Measurements from ENCODE around the gene LUC7L3.
"Not testable (repeated sequence)": the region's sequence is repeated elsewhere in the genome, so short reads cannot be mapped to it uniquely, and the experiment has no call there.

The LUC7L3 gene, protein sequence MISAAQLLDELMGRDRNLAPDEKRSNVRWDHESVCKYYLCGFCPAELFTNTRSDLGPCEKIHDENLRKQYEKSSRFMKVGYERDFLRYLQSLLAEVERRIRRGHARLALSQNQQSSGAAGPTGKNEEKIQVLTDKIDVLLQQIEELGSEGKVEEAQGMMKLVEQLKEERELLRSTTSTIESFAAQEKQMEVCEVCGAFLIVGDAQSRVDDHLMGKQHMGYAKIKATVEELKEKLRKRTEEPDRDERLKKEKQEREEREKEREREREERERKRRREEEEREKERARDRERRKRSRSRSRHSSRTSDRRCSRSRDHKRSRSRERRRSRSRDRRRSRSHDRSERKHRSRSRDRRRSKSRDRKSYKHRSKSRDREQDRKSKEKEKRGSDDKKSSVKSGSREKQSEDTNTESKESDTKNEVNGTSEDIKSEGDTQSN

GRCh38 chr17:50719144-50719923, at the start of gene LUC7L3:
TSS of gene LUC7L3 (plus strand) at chr17:50719603. CDS start at chr17:50719733, 130 bp downstream.
- peak; percentile 95 for DNase-seq

DNA sequence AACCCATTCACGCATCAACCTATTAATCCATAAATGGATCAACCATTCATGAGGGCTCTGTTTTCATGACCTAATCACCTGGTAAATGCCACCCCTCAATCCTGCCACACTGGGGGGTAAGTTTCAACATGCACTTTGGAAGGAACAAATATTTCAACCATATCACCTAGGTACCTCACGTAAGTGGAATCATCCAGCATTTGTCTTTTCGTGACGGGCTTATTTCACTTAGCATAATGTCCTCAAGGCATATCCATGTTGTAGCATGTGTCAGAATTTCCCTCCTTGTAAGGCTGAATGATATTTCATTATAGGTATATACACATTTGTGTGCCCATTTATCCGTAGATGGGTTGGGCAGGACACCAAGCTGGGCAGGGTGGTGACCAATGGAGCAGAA, 47.3 kb upstream of the LUC7L3 start:
- no peak for DNase-seq

- no peak for DNase-seq
Observed at GRCh38 chr17:50672831-50673551, 46.4 kb upstream of the LUC7L3 start.

GRCh38 chr17:50675190-50675589, 44.2 kb upstream of the LUC7L3 start:
- DNase-seq, result no peak

GRCh38 chr17:50675627-50676026, 43.8 kb upstream of the LUC7L3 start:
- DNase-seq, result no peak

DNA sequence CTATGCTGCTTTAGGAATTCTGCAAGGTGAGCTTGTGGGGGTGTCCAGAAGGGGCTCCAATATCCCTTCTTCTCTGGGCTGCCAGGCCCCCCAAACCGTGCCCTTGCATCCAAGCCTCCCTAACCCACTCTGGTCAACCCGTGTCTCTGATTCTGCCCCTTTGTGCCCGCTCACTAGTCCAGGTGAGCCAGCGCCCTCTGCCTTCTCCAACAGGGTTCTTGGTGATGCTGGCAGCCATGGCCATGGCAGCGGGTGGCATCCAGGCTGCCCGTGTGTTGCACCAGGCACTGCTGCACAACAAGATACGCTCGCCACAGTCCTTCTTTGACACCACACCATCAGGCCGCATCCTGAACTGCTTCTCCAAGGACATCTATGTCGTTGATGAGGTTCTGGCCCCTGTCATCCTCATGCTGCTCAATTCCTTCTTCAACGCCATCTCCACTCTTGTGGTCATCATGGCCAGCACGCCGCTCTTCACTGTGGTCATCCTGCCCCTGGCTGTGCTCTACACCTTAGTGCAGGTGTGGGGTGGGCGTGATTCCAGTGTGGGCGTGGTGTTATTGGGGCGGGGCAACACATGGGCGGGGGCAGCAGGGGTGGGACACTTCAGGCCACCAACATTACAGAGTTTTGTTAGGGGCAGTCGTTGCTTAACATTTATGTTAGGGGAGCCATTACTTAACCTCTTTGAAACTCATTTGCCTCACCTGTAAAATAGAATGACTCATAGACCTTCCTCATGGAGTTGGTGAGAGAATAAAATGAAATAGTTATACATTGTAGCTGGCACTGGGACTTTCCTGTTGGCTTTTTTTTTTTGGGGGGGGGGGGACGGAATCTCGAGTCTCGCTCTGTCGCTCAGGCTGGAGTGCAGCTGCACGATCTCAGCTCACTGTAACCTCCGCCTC, 43.1 kb upstream of the LUC7L3 start:
- no peak for DNase-seq

- DNase-seq, result no peak
Observed at GRCh38 chr17:50677851-50678375, 41.5 kb upstream of the LUC7L3 start.

DNA sequence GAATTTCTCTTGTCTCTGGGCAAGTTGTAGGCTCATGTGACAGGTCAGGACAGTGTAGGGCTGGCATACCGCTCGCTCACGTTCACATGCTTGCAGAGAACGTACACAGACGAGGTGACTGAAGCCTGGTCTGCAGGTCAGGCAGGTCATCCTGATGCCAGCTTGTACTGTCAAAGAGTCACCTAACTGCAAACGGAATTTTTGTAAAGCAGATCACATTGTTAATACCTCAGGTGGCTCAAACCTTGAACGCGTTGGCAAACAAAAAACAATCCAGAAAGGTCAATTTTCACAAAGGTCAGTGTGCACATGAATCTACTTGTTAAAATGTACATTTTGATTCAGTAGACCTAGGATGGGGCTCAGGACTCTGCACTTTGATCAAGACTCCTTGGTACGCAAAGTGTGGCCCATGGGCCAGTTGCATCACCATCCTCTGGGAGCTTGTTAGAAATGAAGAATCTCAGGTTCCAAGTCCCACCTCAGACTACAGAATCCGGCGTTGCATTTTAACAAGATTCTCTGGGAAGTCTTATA, 40.3 kb upstream of the LUC7L3 start:
- no peak for DNase-seq

GRCh38 chr17:50680126-50680525, 39.3 kb upstream of the LUC7L3 start:
- no peak for DNase-seq

GRCh38 chr17:50680543-50681262, 38.7 kb upstream of the LUC7L3 start:
- DNase-seq, result not testable (repeated sequence)

DNA sequence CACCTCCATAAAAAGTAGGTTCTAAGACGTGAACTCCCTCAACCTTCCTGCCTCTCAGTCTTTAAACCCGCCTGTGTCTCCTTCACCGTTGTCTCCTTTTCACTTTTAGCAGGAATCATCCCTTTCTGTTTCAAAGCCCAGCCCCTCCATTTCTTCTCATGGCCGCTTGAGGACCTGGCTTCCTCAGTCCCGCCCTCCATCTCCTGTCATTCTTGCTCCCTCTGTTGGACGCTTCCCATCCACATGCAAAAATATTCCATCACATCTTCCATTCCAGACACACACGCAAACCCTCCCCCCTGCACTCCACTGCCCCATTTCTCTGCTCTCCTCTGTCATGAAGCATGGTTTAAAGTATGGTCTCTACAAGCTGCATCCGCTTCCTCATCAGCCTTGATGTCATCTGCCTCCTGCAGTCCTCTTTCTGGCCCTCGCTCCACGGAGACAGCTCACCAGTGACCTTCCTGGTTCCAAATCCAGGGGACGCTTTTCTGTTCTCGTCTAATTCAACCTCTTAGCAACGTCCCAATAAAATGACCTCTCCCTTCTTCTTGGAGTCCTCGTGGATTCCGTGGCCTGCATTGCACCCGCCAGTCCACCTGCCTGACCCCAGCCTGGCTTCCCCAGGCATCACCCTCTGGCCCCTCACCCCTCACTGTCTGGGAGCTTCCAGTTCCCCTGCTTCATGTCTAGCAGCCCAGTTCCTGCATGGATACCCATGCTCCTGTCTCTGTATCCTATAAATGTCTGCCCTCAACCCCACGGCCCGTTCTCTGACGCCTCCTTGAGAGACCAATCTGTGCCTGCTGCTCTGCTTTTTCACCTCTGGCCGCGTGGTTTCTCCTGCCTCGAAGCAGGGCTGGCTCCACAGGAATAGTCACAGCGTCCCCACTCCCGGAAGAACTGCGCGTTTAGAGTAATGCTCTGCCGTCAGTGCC, 37.9 kb upstream of the LUC7L3 start:
- no peak for DNase-seq

GRCh38 chr17:50682441-50682840, 37.0 kb upstream of the LUC7L3 start:
- no peak for DNase-seq

- no peak for DNase-seq
Observed at GRCh38 chr17:50682938-50683337, 36.5 kb upstream of the LUC7L3 start.

DNA sequence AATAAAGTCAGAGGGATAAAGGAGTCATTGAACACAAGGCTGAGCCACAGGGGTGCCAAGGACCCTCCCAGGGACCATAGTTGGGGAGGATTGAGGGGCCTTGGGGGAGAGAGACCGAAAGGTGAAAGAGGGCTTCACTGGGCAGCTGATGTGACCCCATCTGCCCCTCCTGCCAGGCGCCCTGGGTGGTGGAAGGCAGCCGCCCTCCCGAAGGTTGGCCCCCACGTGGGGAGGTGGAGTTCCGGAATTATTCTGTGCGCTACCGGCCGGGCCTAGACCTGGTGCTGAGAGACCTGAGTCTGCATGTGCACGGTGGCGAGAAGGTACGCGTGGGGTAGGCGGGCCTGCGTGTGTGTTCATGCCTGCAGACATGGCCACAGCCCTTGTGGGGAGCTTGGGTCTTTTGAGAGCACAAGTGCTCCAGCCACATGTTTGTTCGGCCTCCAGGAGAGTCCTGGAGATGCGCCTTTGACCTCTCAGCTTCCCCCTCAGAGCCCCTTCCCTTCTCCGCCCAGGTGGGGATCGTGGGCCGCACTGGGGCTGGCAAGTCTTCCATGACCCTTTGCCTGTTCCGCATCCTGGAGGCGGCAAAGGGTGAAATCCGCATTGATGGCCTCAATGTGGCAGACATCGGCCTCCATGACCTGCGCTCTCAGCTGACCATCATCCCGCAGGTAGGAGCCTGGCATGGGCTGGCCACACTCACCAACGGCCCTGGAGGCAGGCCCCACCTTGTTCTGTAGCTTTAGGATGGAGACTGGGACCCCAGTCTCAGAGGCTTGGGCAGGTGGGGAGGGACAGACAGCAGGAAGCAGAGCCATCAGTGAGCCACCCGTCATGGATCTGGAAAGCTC, 35.7 kb upstream of the LUC7L3 start:
- no peak for DNase-seq

- DNase-seq, result no peak
Observed at GRCh38 chr17:50684288-50684611, 35.2 kb upstream of the LUC7L3 start.

GRCh38 chr17:50684612-50685333, 34.6 kb upstream of the LUC7L3 start:
- no peak for DNase-seq

DNA sequence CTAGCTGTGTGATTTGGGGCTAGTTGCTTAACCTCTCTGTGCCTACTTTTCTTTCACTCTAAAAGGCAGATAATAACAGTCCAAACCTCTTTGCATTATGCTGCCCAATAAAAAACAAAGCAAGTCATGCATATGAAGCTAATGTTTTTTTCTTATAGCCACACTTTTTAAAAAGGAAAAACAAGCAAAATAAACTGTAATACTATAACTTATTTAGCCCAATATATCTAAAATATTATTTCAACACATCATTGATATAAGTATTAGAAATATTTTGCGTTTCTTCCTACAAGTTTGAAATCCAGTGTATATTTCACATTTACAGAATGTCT, 34.1 kb upstream of the LUC7L3 start:
- DNase-seq, result no peak

- no peak for DNase-seq
Observed at GRCh38 chr17:50685691-50686493, 33.5 kb upstream of the LUC7L3 start.

Measured in activated T-cell treated with anti-CD3 and anti-CD28 coated beads, Interleukin-2, amount 50 U/mL, for 1 hour (primary cell).